Smooth muscle cell (in vitro differentiated cells): ENCODE data around the gene ZNF438. TPM values are rescaled to one million over a fixed set of nuclear protein-coding genes. Genes with fewer than 3 reads are reported as not detected.

Source experiments
- DNase-seq: peaks from one replicate; lab custom pipeline; 2025; ENCODE audit not compliant: unreplicated experiment; lab: John Stamatoyannopoulos, UW
- H2AFZ ChIP-seq: fragments of 200-600 bp; sonication (generic); 2 replicates; pipeline ENCODE4 v1.6.0; 2016; ENCODE audit warnings: antibody characterized with exemption, low read depth, mild to moderate bottlenecking
- H3F3A ChIP-seq: fragments of 200-600 bp; sonication (generic); 2 replicates; pipeline ENCODE4 v1.6.0; 2017; ENCODE audit warnings: antibody characterized with exemption, low read depth
- H3K27ac ChIP-seq: fragments of 200-600 bp; sonication (generic); 2 replicates; pipeline ENCODE4 v1.5.1; 2016; ENCODE audit warnings: low read depth, mild to moderate bottlenecking
- H3K27me3 ChIP-seq: fragments of 200-600 bp; sonication (generic); 2 replicates; pipeline ENCODE4 v1.6.1; 2016; ENCODE audit warnings: low read depth, mild to moderate bottlenecking
- H3K36me3 ChIP-seq: fragments of 200-600 bp; sonication (generic); 2 replicates; pipeline ENCODE4 v1.5.1; 2016; ENCODE audit warnings: low read depth
- H3K4me1 ChIP-seq: fragments of 200-600 bp; sonication (generic); 2 replicates; pipeline ENCODE4 v1.5.1; 2016; ENCODE audit warnings: low read depth
- H3K4me2 ChIP-seq: fragments of 200-600 bp; sonication (generic); 2 replicates; pipeline ENCODE4 v1.6.0; 2016; ENCODE audit warnings: mild to moderate bottlenecking
- H3K4me3 ChIP-seq: fragments of 200-600 bp; sonication (generic); 2 replicates; pipeline ENCODE4 v1.5.1; 2016; ENCODE audit warnings: mild to moderate bottlenecking
- H3K79me2 ChIP-seq: fragments of 200-600 bp; sonication (generic); 2 replicates; pipeline ENCODE4 v1.6.0; 2016; ENCODE audit warnings: low read depth, mild to moderate bottlenecking
- H3K9ac ChIP-seq: fragments of 200-600 bp; sonication (generic); 2 replicates; pipeline ENCODE4 v1.6.0; 2016; ENCODE audit warnings: low read depth
- H3K9me3 ChIP-seq: fragments of 200-600 bp; sonication (generic); replicated peaks from 2 replicates; pipeline ENCODE4 v1.5.1; 2016; ENCODE audit warnings: low read depth
- H4K20me1 ChIP-seq: fragments of 200-600 bp; sonication (generic); 2 replicates; pipeline ENCODE4 v1.6.0; 2016; ENCODE audit warnings: low read depth
- WGBS: methylation state at CpG from one replicate; pipeline ENCODE4 v1.1.7; 2016; ENCODE audit warnings: low lambda C conversion rate; 5-methylcytosine and 5-hydroxymethylcytosine counted together
- polyA plus RNA-seq: library from polyadenylated mRNA; unstranded; fragments of >200 nt; fragmentation: Nextera tagmentation; extraction: Ambion mirVana; gene quantifications from 2 replicates; pipeline ENCODE4 v1.2.1, GENCODE V29; 2016
- total RNA-seq: library from RNA; depleted of rRNA; stranded (reverse); fragments of >200 nt; gene quantifications from 2 replicates; pipeline ENCODE4 v1.2.3, GENCODE V29; 2014
- TF ChIP-seq, protein P1 (sequence below): fragments of 200-600 bp; sonication (generic); IDR thresholded peaks from 2 replicates; pipeline ENCODE4 v1.5.1; 2017; ENCODE audit warnings: borderline replicate concordance, mild to moderate bottlenecking, antibody characterized with exemption; ENCODE audit not compliant: insufficient read depth, poor library complexity, severe bottlenecking

The ZNF438 gene
- total and polyA plus RNA-seq, 2 experiments from 2014 or later: 2.8 to 3.4 TPM

GRCh38 chr10:30819341-30820181 lies 212.1 kb downstream of the ZNF438 start:
- Histone ChIP-seq H3K4me2 (peak overlapping the region; percentile 77), H4K20me1 (no peaks in the 10 kb centered on the region), H3K9ac (peak overlapping the region; percentile 18), H2AFZ (no peak overlapping the region), H3K79me2 (no peaks in the 10 kb centered on the region), H3K4me1 (peaks cover 4% of the 10 kb centered on the region), H3K9me3 (no peaks in the 10 kb centered on the region), H3K27ac (peak overlapping the region; percentile 74), H3K27me3 (no peaks in the 10 kb centered on the region), H3F3A (peaks cover 29% of the 10 kb centered on the region), H3K36me3 (no peaks in the 10 kb centered on the region), H3K4me3 (peak overlapping the region; percentile 17)
- TF ChIP-seq, protein P1, sequence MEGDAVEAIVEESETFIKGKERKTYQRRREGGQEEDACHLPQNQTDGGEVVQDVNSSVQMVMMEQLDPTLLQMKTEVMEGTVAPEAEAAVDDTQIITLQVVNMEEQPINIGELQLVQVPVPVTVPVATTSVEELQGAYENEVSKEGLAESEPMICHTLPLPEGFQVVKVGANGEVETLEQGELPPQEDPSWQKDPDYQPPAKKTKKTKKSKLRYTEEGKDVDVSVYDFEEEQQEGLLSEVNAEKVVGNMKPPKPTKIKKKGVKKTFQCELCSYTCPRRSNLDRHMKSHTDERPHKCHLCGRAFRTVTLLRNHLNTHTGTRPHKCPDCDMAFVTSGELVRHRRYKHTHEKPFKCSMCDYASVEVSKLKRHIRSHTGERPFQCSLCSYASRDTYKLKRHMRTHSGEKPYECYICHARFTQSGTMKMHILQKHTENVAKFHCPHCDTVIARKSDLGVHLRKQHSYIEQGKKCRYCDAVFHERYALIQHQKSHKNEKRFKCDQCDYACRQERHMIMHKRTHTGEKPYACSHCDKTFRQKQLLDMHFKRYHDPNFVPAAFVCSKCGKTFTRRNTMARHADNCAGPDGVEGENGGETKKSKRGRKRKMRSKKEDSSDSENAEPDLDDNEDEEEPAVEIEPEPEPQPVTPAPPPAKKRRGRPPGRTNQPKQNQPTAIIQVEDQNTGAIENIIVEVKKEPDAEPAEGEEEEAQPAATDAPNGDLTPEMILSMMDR: no peak
- DNase-seq: no peak
- WGBS: 59% methylated on average over 15 of the region's 15 CpGs

GRCh38 chr10:30818854-30819253 lies 212.8 kb downstream of the ZNF438 start:
- peaks cover 4% of the 10 kb centered on the region for H3K4me1 ChIP-seq
- H3K9me3 ChIP-seq: no peaks in the 10 kb centered on the region
- H2AFZ ChIP-seq: no peak overlapping the region
- TF ChIP-seq, protein P1: no peak
- H3K27me3 ChIP-seq: no peaks in the 10 kb centered on the region
- peak overlapping the region; percentile 77 for H3K4me2 ChIP-seq
- no peak for DNase-seq
- H3K79me2 ChIP-seq: no peaks in the 10 kb centered on the region
- no peaks in the 10 kb centered on the region for H3K36me3 ChIP-seq
- 90% methylated on average over 17 of the region's 17 CpGs for WGBS
- H3K4me3 ChIP-seq: no peak overlapping the region
- no peak overlapping the region for H3K9ac ChIP-seq
- peaks cover 34% of the 10 kb centered on the region for H3F3A ChIP-seq
- H4K20me1 ChIP-seq: no peaks in the 10 kb centered on the region
- no peak overlapping the region for H3K27ac ChIP-seq

GRCh38 chr10:30818010-30818660 lies 213.5 kb downstream of the ZNF438 start:
- 62% methylated on average over 12 of the region's 12 CpGs for WGBS
- H3K9me3 ChIP-seq: no peaks in the 10 kb centered on the region
- no peak overlapping the region for H3K27ac ChIP-seq
- no peak overlapping the region for H2AFZ ChIP-seq
- H3K36me3 ChIP-seq: no peaks in the 10 kb centered on the region
- H3K4me3 ChIP-seq: no peak overlapping the region
- H3K4me2 ChIP-seq: no peak overlapping the region
- H3K9ac ChIP-seq: no peak overlapping the region
- peaks cover 4% of the 10 kb centered on the region for H3K4me1 ChIP-seq
- TF ChIP-seq, protein P1: no peak
- no peaks in the 10 kb centered on the region for H3K27me3 ChIP-seq
- H3K79me2 ChIP-seq: no peaks in the 10 kb centered on the region
- peaks cover 35% of the 10 kb centered on the region for H3F3A ChIP-seq
- no peaks in the 10 kb centered on the region for H4K20me1 ChIP-seq
- DNase-seq: no peak
